Neutrophil (primary cell): ENCODE results near the gene NFKBIE.

ENCODE experiments used
- H3K27ac ChIP-seq: fragments of 200-600 bp; sonication (generic); 2 replicates; pipeline ENCODE4 v1.5.1; 2016; ENCODE audit warnings: mild to moderate bottlenecking, moderate library complexity
- H3K27me3 ChIP-seq: fragments of 200-600 bp; sonication (generic); 2 replicates; pipeline ENCODE4 v1.6.0; 2016; ENCODE audit warnings: mild to moderate bottlenecking
- H3K36me3 ChIP-seq: fragments of 200-600 bp; sonication (generic); 2 replicates; pipeline ENCODE4 v1.5.1; 2017
- H3K4me1 ChIP-seq, 2 experiments: fragments of 200-600 bp in 1 of 2; sonication (generic) in 1 of 2; 1 replicate in 1 of 2; 2 replicates in 1 of 2; pipeline versions ENCODE4 v1.5.1 to v1.6.1; 2013 to 2016; ENCODE audit warnings: low read depth in 1 of 2, low read length in 1 of 2, mild to moderate bottlenecking in 1 of 2, moderate library complexity in 1 of 2; ENCODE audit not compliant: control insufficient read depth in 1 of 2, insufficient read depth in 1 of 2
- H3K4me3 ChIP-seq, 2 experiments: fragments of 200-600 bp in 1 of 2; sonication (generic) in 1 of 2; 1 replicate in 1 of 2; 2 replicates in 1 of 2; pipeline ENCODE4 v1.5.1; 2013 to 2016; ENCODE audit warnings: low read depth in 1 of 2, low read length in 1 of 2, mild to moderate bottlenecking in 1 of 2, moderate library complexity in 1 of 2
- H3K9me3 ChIP-seq: fragments of 200-600 bp; sonication (generic); 2 replicates; pipeline ENCODE4 v1.5.1; 2016
- CTCF ChIP-seq: fragments of 200-600 bp; sonication (generic); IDR thresholded peaks from 2 replicates; pipeline ENCODE4 v1.5.1; 2016; ENCODE audit warnings: antibody characterized with exemption

Gene NFKBIE

GRCh38 chr6:44254191-44255104 is 10.9 kb downstream of the NFKBIE start:
- Histone ChIP-seq H3K27ac (no peak overlapping the region), H3K4me3 (no peak overlapping the region), H3K9me3 (no peaks in the 10 kb centered on the region), H3K4me1 (peaks cover 16 to 17% of the 10 kb centered on the region in 2 experiments), H3K36me3 (peaks cover 54% of the 10 kb centered on the region), H3K27me3 (peaks cover 7% of the 10 kb centered on the region)
- TF ChIP-seq CTCF, result no peak

- H3K27ac ChIP-seq, result no peak overlapping the region
- H3K27me3 ChIP-seq, result peaks cover 7% of the 10 kb centered on the region
- H3K36me3 ChIP-seq, result peaks cover 45% of the 10 kb centered on the region
- peaks cover 16 to 17% of the 10 kb centered on the region in 2 experiments for H3K4me1 ChIP-seq
- H3K9me3 ChIP-seq, result no peaks in the 10 kb centered on the region
- peak; percentile 10 for TF ChIP-seq CTCF
- no peak overlapping the region for H3K4me3 ChIP-seq
Measured at GRCh38 chr6:44253307-44254101, 11.8 kb downstream of the NFKBIE start.

GRCh38 chr6:44251576-44252524 is 13.5 kb downstream of the NFKBIE start:
- Histone ChIP-seq H3K4me1 (peaks cover 14 to 16% of the 10 kb centered on the region in 2 experiments), H3K9me3 (no peaks in the 10 kb centered on the region), H3K4me3 (no peak overlapping the region), H3K27me3 (peaks cover 4% of the 10 kb centered on the region), H3K36me3 (peaks cover 40% of the 10 kb centered on the region), H3K27ac (no peak overlapping the region)
- TF ChIP-seq CTCF, result no peak

DNA sequence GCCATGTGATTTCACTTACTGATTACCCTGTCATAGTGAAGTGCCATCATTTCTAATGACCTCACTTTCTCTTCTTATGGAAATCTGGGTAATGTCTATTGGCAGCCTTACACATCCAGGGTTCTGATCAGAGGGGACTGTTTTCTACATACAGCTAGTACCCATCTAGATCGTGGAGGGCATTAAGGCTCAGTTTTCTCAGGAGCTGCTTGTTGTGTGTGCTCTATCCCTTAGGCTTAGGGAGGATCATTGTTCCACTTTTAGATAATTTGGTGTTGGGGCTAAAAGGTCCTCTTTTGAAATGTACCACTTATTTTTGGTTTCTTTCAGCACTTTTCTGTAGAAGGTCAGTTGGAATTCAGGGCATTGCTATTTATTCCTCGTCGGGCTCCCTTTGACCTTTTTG is 14.6 kb downstream of the NFKBIE start:
- Histone ChIP-seq H3K9me3 (no peaks in the 10 kb centered on the region), H3K27me3 (no peaks in the 10 kb centered on the region), H3K36me3 (peaks cover 40% of the 10 kb centered on the region), H3K4me3 (no peak overlapping the region), H3K27ac (no peak overlapping the region), H3K4me1 (peaks cover 13 to 14% of the 10 kb centered on the region in 2 experiments)
- TF ChIP-seq CTCF, result no peak
